Colonic mucosa (tissue), 4 donors: ENCODE data around the gene MALL. TPM values are rescaled to one million over a fixed set of nuclear protein-coding genes. Genes with fewer than 3 reads are reported as not detected.

Experiments
- DNase-seq: peaks from one replicate; pipeline ENCODE4 v3.0.0-alpha.2; 2020
- H3K27ac ChIP-seq: fragments of 200-600 bp; one replicate; pipeline ENCODE4 v1.8.0; 2021
- H3K27me3 ChIP-seq: fragments of 200-600 bp; one replicate; pipeline ENCODE4 v1.8.0; 2021
- H3K36me3 ChIP-seq: fragments of 200-600 bp; one replicate; pipeline ENCODE4 v1.8.0; 2021
- H3K4me1 ChIP-seq: fragments of 200-600 bp; one replicate; pipeline ENCODE4 v1.8.0; 2021; ENCODE audit warnings: mild to moderate bottlenecking
- H3K4me3 ChIP-seq: fragments of 200-600 bp; one replicate; pipeline ENCODE4 v1.8.0; 2021
- H3K9ac ChIP-seq, 2 donors: one replicate each; pipeline ENCODE4 v1.7.0; 2013; ENCODE audit warnings: control low read depth in 2 of 2, low read depth in 2 of 2, low read length in 2 of 2
- H3K9me3 ChIP-seq: fragments of 200-600 bp; one replicate; pipeline ENCODE4 v1.8.0; 2021
- intact Hi-C: fragments of 100-400 bp; cut with DNase I; formaldehyde crosslinking; loops from one replicate; pipeline ENCODE4 v1.14.1; 2022
- total RNA-seq, 2 donors: library from RNA; stranded (reverse); fragmentation: NEBNext Ultra II Directional in 1 of 2; extraction: Animal tissue kit (Norgen Biotek cat#: 25700) in 1 of 2; gene quantifications; one replicate each; pipeline ENCODE4 v1.2.1, GENCODE V29; 2021
- TF ChIP-seq, protein P1 (sequence below): fragments of 200-600 bp; IDR thresholded peaks from one replicate; pipeline ENCODE4 v1.8.0; 2022; ENCODE audit warnings: antibody characterized with exemption, mild to moderate bottlenecking
- donor health status: healthy.
- donor health status: DM: no; HTN: no; CAD: no.
- donor health status: DM: no; HTN: no; CAD: no.

Gene MALL
- total RNA-seq, 2 donors from 2014 or later = 213 to 567 TPM

DNA sequence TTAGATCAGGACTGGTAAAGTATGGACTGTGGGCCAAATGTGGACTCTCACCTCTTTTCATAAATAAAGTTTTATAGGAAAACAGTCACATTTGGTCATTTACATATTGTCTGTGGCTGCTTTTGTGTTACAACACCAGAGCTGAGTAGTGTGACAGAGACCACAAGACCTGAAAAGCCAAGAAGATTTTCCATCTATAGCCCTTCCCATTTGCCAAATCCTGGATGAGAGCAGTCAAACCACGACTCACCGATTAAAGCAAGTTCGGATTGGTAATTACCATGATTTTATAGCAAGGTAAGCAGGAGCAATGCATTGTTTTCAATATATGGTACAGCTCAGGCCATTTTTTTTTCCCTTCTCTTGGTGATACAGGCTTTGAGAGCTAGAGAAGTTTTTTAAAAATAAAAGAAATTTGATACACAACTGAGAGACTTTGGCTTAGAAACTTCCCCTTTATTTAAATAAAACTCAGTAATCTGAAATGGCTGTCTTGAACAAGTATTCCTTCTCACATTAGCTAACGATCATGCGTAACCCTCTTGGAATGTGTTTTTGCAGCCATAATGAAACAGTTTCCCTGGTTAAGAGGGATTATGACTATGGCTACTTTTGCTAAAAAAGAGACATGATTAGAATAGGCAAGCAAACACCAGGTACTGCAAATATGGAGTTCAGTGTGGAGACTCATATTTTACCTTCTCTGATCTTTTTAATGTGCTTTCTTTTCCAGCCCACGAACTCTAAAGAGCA, 9.5 kb upstream of the MALL start:
- H3K27me3 ChIP-seq = no peaks in the 10 kb centered on the region
- intact Hi-C loops = no loop called here
- no peaks in the 10 kb centered on the region for H3K9me3 ChIP-seq
- no peak overlapping the region for H3K9ac ChIP-seq
- no peak for DNase-seq
- no peaks in the 10 kb centered on the region for H3K36me3 ChIP-seq
- TF ChIP-seq, protein P1, sequence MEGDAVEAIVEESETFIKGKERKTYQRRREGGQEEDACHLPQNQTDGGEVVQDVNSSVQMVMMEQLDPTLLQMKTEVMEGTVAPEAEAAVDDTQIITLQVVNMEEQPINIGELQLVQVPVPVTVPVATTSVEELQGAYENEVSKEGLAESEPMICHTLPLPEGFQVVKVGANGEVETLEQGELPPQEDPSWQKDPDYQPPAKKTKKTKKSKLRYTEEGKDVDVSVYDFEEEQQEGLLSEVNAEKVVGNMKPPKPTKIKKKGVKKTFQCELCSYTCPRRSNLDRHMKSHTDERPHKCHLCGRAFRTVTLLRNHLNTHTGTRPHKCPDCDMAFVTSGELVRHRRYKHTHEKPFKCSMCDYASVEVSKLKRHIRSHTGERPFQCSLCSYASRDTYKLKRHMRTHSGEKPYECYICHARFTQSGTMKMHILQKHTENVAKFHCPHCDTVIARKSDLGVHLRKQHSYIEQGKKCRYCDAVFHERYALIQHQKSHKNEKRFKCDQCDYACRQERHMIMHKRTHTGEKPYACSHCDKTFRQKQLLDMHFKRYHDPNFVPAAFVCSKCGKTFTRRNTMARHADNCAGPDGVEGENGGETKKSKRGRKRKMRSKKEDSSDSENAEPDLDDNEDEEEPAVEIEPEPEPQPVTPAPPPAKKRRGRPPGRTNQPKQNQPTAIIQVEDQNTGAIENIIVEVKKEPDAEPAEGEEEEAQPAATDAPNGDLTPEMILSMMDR = no peak
- no peaks in the 10 kb centered on the region for H3K4me1 ChIP-seq
- no peak overlapping the region for H3K4me3 ChIP-seq
- no peak overlapping the region for H3K27ac ChIP-seq

DNA sequence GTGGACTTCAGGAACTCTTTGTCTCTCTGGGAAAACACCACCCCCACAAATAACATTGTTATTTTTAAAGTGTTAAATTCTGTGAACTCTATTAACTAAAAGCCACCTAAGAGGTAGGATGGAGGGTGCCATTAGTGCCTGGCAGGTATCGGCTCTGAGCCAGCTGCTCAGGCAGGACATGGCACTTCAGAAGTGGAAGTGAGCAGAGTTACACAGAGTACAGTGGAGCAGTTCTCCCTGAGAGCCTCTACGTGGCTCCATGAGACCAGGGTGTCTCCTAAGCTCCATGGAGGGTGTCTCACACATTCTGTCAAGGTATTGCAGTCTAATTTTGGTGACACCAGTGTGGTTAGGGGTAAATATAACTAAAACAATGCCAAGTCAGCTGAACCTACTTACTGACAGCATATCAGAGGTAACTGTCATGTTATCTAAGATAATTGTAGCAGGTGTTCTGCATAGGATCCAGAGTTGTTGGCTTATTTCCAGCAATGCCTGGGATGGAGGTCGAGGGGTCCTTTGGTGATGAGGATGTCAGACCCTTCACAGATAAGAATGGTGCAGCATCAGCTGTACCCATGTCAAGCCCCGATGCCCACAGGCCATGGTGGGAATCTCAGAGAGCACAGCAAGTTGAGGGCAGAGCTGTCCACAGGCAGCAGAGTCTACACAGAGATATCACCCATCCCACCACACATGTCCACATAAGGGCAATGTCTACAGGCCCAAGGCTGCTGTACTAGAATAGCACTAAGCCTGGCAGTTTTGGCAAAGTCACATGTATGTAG, 8.6 kb upstream of the MALL start:
- DNase-seq = no peak
- intact Hi-C loops = no loop called here

DNA sequence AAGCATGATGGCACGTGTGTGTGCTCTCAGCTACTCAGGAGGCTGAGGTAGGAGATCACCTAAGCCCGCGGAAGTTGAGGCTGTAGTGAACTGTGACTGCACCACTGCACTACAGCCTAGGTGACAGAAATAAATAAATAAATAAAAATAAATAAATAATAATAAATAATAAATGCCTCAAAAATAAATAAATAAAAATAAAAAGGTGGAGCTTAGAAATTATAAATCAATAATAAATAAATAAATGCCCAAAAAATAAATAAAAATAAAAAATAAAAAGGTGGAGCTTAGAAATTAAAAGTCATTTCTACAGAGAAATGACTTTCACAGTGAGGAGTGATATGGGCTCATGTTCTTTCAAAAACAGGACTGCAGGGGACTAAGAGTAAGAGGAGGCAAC, 6.0 kb upstream of the MALL start:
- intact Hi-C loops = no loop called here

More for the DNA sequence above, 8.6 kb upstream of the MALL start:
- no peaks in the 10 kb centered on the region for H3K9me3 ChIP-seq
- no peak overlapping the region for H3K9ac ChIP-seq
- H3K4me3 ChIP-seq = no peak overlapping the region
- H3K36me3 ChIP-seq = no peaks in the 10 kb centered on the region
- TF ChIP-seq, protein P1 = no peak
- H3K4me1 ChIP-seq = no peaks in the 10 kb centered on the region
- H3K27ac ChIP-seq = no peak overlapping the region
- H3K27me3 ChIP-seq = no peaks in the 10 kb centered on the region

DNA sequence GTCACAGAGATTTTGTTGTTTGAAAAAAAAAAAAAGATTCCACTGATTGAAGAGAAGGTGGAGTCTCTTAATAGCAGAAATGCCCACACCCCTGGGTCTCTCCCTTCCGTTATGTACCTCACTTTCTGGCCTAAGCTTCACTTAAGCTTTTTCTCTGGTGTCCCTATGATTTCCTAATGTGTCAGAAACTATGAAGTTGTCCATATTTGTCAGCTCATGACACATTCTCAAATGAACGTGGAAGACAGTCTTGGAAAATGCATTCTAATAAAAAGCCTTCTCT, 5.4 kb upstream of the MALL start:
- TF ChIP-seq, protein P1 = no peak
- no peak overlapping the region for H3K4me3 ChIP-seq
- peaks cover 3% of the 10 kb centered on the region for H3K4me1 ChIP-seq
- no peaks in the 10 kb centered on the region for H3K27me3 ChIP-seq
- no peak overlapping the region for H3K9ac ChIP-seq
- no peaks in the 10 kb centered on the region for H3K36me3 ChIP-seq
- H3K9me3 ChIP-seq = no peaks in the 10 kb centered on the region
- intact Hi-C loops = no loop called here
- no peak overlapping the region for H3K27ac ChIP-seq
- DNase-seq = no peak

More for the DNA sequence above, 6.0 kb upstream of the MALL start:
- TF ChIP-seq, protein P1 = no peak
- Histone ChIP-seq H3K9me3 (no peaks in the 10 kb centered on the region), H3K9ac (no peak overlapping the region), H3K4me3 (no peak overlapping the region), H3K27me3 (no peaks in the 10 kb centered on the region), H3K36me3 (no peaks in the 10 kb centered on the region), H3K27ac (no peak overlapping the region), H3K4me1 (no peaks in the 10 kb centered on the region)
- no peak for DNase-seq

DNA sequence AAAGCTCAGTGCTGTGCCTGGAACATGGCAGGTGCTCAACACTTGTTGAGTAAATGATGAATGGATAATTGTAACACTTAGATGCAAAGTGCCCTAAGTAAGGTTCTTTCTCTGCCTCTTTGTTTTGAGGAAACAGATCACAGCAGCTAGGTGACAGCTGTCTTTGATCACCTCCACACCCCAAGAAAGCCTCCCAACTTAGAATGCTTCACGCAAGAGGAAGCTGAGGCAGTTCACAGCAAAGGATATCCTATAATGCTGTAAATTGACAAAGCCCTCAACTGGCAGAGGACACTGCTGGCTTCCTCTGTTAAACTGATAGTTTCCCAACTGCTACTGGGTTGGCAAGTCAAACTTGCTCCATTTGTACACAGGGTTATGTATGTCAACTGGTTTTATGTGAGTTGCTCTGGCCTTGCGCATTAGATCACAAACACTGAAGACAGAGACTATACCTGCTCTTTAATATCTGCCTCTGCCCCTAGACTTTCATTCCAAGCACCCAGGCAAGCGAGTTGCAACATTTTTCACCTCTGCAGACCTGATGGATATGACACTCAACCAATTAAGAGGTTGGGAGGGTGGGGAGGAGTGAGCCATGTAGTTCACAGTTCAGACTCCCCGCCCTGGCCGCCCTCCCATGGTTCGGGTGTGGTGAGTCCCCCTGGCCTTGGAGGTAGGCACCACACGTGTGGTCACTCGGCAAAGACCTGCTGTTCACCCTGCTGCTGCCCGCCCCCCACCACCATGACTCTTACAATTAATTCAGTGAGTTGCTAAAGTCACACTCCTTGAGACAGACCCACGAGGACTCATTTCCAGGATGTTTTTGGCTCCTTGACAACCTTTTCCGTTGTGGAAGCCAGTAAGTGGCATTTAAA, 4.8 kb upstream of the MALL start:
- no peaks in the 10 kb centered on the region for H3K36me3 ChIP-seq
- intact Hi-C loops = no loop called here
- no peak overlapping the region for H3K9ac ChIP-seq
- DNase-seq = no peak
- TF ChIP-seq, protein P1 = no peak
- peaks cover 4% of the 10 kb centered on the region for H3K4me1 ChIP-seq
- no peak overlapping the region for H3K27ac ChIP-seq
- H3K9me3 ChIP-seq = no peaks in the 10 kb centered on the region
- H3K27me3 ChIP-seq = no peaks in the 10 kb centered on the region
- no peak overlapping the region for H3K4me3 ChIP-seq
